NB4 (cell line): ENCODE results near the gene EMP2.

Source experiments
- CTCF ChIP-seq: IDR thresholded peaks from one replicate; pipeline ENCODE4 v1.5.1; 2012; ENCODE audit warnings: low read depth, low read length
- MAX ChIP-seq: IDR thresholded peaks from 2 replicates; pipeline ENCODE4 v1.6.1; 2011; ENCODE audit warnings: low read depth, low read length
- POLR2A ChIP-seq: IDR thresholded peaks from 2 replicates; pipeline ENCODE4 v1.6.1; 2011; ENCODE audit warnings: mild to moderate bottlenecking; ENCODE audit not compliant: insufficient read length; ENCODE audit errors: extremely low read depth

GRCh38 chr16:10539793-10540192 lies 40.6 kb downstream of the EMP2 start:
- TF ChIP-seq CTCF (no peak), MAX (no peak), POLR2A (no peak)
